Spleen (tissue), 7 donors: ENCODE results near the gene PTPRN2.

Experiments
- POLR2A ChIP-seq, 3 donors: fragments of 450-650 bp; IDR thresholded peaks; one replicate each; pipeline ENCODE4 v1.5.1; 2017; ENCODE audit warnings: antibody characterized with exemption in 3 of 3, mild to moderate bottlenecking in 1 of 3
- POLR2AphosphoS5 ChIP-seq, 3 donors: sonication (generic); formaldehyde crosslinking; IDR thresholded peaks; one replicate each; pipeline ENCODE4 v1.5.1; 2017; ENCODE audit warnings: antibody characterized with exemption in 3 of 3
- TF ChIP-seq, protein P1 (sequence below), 11 experiments: fragments of 200-600 bp in 7 of 11; fragments of 450-650 bp in 4 of 11; sonication (generic) in 4 of 11; IDR thresholded peaks in 8 of 11; conservative IDR thresholded peaks in 3 of 11; 1 replicate in 7 of 11; 2 replicates in 4 of 11; pipeline versions ENCODE4 v1.4.0 to v1.8.0; 2016 to 2021; ENCODE audit warnings: antibody characterized with exemption in 11 of 11, inconsistent platforms in 4 of 11, mild to moderate bottlenecking in 1 of 11
- donor health status: DM: no; HTN: no; CAD: no; lungs with moderate emphysema.
- donor health status: DM: no; HTN: no; CAD: no.
- donor health status: DM: no; HTN: no; CAD: no.

DNA sequence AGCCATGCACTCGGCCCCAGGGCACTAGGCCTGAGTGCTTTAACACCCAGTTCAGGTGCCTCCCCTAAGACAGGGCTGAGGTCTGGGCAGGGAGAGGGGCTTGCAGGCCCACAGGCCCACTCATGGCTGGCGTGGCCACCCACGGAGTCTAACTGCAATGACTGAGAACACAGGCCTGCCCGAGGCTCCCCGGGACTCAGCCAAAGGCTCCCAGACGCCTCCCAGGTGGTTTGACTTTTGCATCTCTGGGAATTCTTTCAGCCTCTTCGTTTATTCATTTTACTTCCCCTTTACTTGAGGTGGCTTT is 37.3 kb downstream of the PTPRN2 start:
- TF ChIP-seq, protein P1, sequence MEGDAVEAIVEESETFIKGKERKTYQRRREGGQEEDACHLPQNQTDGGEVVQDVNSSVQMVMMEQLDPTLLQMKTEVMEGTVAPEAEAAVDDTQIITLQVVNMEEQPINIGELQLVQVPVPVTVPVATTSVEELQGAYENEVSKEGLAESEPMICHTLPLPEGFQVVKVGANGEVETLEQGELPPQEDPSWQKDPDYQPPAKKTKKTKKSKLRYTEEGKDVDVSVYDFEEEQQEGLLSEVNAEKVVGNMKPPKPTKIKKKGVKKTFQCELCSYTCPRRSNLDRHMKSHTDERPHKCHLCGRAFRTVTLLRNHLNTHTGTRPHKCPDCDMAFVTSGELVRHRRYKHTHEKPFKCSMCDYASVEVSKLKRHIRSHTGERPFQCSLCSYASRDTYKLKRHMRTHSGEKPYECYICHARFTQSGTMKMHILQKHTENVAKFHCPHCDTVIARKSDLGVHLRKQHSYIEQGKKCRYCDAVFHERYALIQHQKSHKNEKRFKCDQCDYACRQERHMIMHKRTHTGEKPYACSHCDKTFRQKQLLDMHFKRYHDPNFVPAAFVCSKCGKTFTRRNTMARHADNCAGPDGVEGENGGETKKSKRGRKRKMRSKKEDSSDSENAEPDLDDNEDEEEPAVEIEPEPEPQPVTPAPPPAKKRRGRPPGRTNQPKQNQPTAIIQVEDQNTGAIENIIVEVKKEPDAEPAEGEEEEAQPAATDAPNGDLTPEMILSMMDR (IDR thresholded peaks at IDR 0.05 in 8 of 11, conservative IDR thresholded peaks at IDR 0.05 in 3 of 11), result no peak
- TF ChIP-seq POLR2A (IDR thresholded peaks at IDR 0.05) (no peak), POLR2AphosphoS5 (IDR thresholded peaks at IDR 0.05) (no peak)
